Measurements from ENCODE around the gene MIPOL1.

DNA sequence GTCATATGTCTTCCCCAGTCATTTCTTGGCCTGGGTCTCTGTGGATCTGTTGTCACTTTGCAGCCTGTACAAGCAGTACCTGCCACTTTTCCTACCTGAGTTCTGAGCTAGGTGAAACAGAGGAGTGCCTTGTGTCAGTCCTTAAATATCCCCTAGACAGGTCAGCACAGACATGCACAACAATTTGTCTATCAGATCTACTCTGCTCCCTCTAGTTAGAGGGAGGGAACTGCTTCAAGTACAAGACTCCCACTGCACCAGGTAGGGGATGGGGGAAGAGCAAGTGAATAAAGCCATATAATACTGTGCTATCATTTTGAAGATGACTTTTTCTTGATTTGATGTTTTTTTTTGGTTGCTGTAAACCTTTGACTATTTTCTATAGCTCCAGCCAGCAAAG lies 39.4 kb downstream of the MIPOL1 start:
- no peak for TF ChIP-seq EZH2 (IDR thresholded peaks at IDR 0.05; ENCODE audit: borderline replicate concordance, low read depth, low read length)
- TF ChIP-seq, protein P1, sequence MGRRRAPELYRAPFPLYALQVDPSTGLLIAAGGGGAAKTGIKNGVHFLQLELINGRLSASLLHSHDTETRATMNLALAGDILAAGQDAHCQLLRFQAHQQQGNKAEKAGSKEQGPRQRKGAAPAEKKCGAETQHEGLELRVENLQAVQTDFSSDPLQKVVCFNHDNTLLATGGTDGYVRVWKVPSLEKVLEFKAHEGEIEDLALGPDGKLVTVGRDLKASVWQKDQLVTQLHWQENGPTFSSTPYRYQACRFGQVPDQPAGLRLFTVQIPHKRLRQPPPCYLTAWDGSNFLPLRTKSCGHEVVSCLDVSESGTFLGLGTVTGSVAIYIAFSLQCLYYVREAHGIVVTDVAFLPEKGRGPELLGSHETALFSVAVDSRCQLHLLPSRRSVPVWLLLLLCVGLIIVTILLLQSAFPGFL (CRISPR knock-in tag; IDR thresholded peaks at IDR 0.05), result no peak
- TF ChIP-seq, protein P2, sequence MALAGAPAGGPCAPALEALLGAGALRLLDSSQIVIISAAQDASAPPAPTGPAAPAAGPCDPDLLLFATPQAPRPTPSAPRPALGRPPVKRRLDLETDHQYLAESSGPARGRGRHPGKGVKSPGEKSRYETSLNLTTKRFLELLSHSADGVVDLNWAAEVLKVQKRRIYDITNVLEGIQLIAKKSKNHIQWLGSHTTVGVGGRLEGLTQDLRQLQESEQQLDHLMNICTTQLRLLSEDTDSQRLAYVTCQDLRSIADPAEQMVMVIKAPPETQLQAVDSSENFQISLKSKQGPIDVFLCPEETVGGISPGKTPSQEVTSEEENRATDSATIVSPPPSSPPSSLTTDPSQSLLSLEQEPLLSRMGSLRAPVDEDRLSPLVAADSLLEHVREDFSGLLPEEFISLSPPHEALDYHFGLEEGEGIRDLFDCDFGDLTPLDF (CRISPR knock-in tag; IDR thresholded peaks at IDR 0.05), result no peak
- TF ChIP-seq, protein P3, sequence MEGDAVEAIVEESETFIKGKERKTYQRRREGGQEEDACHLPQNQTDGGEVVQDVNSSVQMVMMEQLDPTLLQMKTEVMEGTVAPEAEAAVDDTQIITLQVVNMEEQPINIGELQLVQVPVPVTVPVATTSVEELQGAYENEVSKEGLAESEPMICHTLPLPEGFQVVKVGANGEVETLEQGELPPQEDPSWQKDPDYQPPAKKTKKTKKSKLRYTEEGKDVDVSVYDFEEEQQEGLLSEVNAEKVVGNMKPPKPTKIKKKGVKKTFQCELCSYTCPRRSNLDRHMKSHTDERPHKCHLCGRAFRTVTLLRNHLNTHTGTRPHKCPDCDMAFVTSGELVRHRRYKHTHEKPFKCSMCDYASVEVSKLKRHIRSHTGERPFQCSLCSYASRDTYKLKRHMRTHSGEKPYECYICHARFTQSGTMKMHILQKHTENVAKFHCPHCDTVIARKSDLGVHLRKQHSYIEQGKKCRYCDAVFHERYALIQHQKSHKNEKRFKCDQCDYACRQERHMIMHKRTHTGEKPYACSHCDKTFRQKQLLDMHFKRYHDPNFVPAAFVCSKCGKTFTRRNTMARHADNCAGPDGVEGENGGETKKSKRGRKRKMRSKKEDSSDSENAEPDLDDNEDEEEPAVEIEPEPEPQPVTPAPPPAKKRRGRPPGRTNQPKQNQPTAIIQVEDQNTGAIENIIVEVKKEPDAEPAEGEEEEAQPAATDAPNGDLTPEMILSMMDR (IDR thresholded peaks at IDR 0.05 in 2 of 3, conservative IDR thresholded peaks at IDR 0.05 in 1 of 3; ENCODE audit: insufficient read depth in 2 of 3, low read depth in 1 of 3, low read length in 3 of 3), result no peak

All from K562 (cell line).